Testis (tissue), 3 donors: ENCODE measurements around the gene CTSC. TPM values are rescaled to one million over a fixed set of nuclear protein-coding genes. Genes with fewer than 3 reads are reported as not detected.

Experiments used
- DNase-seq: peaks from one replicate; pipeline ENCODE4 v3.0.0-alpha.2; 2019
- H3K27ac ChIP-seq, 2 donors: fragments of 200-600 bp; sonication (generic); one replicate each; pipeline ENCODE4 v1.5.1; 2019
- H3K27me3 ChIP-seq: fragments of 200-600 bp; sonication (generic); one replicate; pipeline ENCODE4 v1.5.1; 2019
- H3K36me3 ChIP-seq: fragments of 200-600 bp; sonication (generic); one replicate; pipeline ENCODE4 v1.5.1; 2017; ENCODE audit warnings: low read depth; ENCODE audit errors: missing control alignments
- H3K4me1 ChIP-seq: fragments of 200-600 bp; sonication (generic); one replicate; pipeline ENCODE4 v1.5.1; 2019
- H3K4me3 ChIP-seq, 2 donors: fragments of 200-600 bp; sonication (generic); one replicate each; pipeline ENCODE4 v1.5.1; 2017 to 2019
- H3K9me3 ChIP-seq: fragments of 200-600 bp; sonication (generic); one replicate; pipeline ENCODE4 v1.5.1; 2017
- POLR2A ChIP-seq: fragments of 450-650 bp; IDR thresholded peaks from one replicate; pipeline ENCODE4 v1.6.1; 2017; ENCODE audit warnings: antibody characterized with exemption, mild to moderate bottlenecking, moderate library complexity
- WGBS, 2 donors: methylation state at CpG; one replicate each; pipeline ENCODE4 v1.1.5; 2018; 5-methylcytosine and 5-hydroxymethylcytosine counted together
- intact Hi-C: fragments of 100-400 bp; cut with DNase I; formaldehyde crosslinking; loops from one replicate; pipeline ENCODE4 v1.15.1; 2023; ENCODE audit warnings: low total_unique reads
- polyA plus RNA-seq: library from polyadenylated mRNA; stranded (reverse); fragments of 350-450 nt; fragmentation: Illumina TruSeq; extraction: RNeasy Lipid Tissue Mini Kit (QIAGEN cat#74804); gene quantifications from one replicate; pipeline ENCODE4 v1.2.3, GENCODE V29; 2014; ENCODE audit warnings: low read depth, low replicate concordance; ENCODE audit not compliant: insufficient read depth
- total RNA-seq, 2 donors: library from RNA; depleted of rRNA; stranded (reverse); fragments of >200 nt; gene quantifications; one replicate each; pipeline ENCODE4 v1.2.3, GENCODE V29; 2016
- TF ChIP-seq, protein P1 (sequence below), 3 experiments: fragments of 450-650 bp in 2 of 3; fragments of 200-600 bp in 1 of 3; sonication (generic) in 1 of 3; IDR thresholded peaks; one replicate each; pipeline ENCODE4 v1.5.1; 2016 to 2019; ENCODE audit warnings: antibody characterized with exemption in 3 of 3, mild to moderate bottlenecking in 2 of 3, moderate library complexity in 1 of 3

The CTSC gene
- total and polyA plus RNA-seq, 3 donors from 2014 or later = 39.1 to 71.0 (median 65.3) TPM

GRCh38 chr11:88370782-88371181 lies 33.2 kb upstream of the CTSC start:
- Histone ChIP-seq H3K27me3 (no peaks in the 10 kb centered on the region), H3K27ac (no peak overlapping the region), H3K9me3 (no peaks in the 10 kb centered on the region), H3K36me3 (no peaks in the 10 kb centered on the region), H3K4me1 (no peaks in the 10 kb centered on the region), H3K4me3 (no peak overlapping the region)
- intact Hi-C loops = no loop called here
- DNase-seq = no peak
- 66 to 75% methylated on average over 2 of the region's 2 CpGs for WGBS, 2 donors
- TF ChIP-seq, protein P1, sequence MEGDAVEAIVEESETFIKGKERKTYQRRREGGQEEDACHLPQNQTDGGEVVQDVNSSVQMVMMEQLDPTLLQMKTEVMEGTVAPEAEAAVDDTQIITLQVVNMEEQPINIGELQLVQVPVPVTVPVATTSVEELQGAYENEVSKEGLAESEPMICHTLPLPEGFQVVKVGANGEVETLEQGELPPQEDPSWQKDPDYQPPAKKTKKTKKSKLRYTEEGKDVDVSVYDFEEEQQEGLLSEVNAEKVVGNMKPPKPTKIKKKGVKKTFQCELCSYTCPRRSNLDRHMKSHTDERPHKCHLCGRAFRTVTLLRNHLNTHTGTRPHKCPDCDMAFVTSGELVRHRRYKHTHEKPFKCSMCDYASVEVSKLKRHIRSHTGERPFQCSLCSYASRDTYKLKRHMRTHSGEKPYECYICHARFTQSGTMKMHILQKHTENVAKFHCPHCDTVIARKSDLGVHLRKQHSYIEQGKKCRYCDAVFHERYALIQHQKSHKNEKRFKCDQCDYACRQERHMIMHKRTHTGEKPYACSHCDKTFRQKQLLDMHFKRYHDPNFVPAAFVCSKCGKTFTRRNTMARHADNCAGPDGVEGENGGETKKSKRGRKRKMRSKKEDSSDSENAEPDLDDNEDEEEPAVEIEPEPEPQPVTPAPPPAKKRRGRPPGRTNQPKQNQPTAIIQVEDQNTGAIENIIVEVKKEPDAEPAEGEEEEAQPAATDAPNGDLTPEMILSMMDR (IDR thresholded peaks at IDR 0.05) = no peak
- TF ChIP-seq POLR2A = no peak

DNA sequence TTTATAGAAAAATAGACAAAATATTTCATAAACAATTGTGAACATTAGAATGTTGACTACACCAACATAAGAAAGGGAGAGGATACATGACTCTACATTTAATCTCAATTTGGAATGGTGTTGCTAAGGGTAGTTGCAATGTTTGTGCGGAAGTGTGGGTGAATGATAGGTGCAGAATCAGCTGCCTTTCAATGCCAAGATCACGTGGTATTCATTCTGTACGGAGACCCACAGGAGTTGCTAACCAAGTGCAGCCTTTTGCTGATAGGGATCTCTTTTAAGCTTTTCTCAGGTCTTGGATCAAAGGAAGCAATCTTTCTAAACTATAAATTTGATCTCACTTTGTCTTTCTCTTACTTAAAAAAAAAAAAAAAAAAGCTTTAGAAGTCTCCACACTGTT lies 29.8 kb upstream of the CTSC start:
- Histone ChIP-seq H3K4me3 (no peak overlapping the region), H3K27ac (no peak overlapping the region), H3K4me1 (no peaks in the 10 kb centered on the region), H3K27me3 (no peaks in the 10 kb centered on the region), H3K36me3 (no peaks in the 10 kb centered on the region), H3K9me3 (no peaks in the 10 kb centered on the region)
- intact Hi-C loops = no loop called here
- no peak for TF ChIP-seq POLR2A
- DNase-seq = no peak
- WGBS, 2 donors = 83 to 85% methylated on average over 3 of the region's 3 CpGs

- TF ChIP-seq, protein P1 (IDR thresholded peaks at IDR 0.05) = no peak
- no peak for TF ChIP-seq POLR2A
- Histone ChIP-seq H3K4me1 (no peaks in the 10 kb centered on the region), H3K4me3 (no peak overlapping the region), H3K27ac (no peak overlapping the region), H3K27me3 (no peaks in the 10 kb centered on the region), H3K36me3 (no peaks in the 10 kb centered on the region), H3K9me3 (no peaks in the 10 kb centered on the region)
- intact Hi-C loops = no loop called here
- 85 to 91% methylated on average over 2 of the region's 2 CpGs for WGBS, 2 donors
- DNase-seq = no peak
These were observed 26.1 kb upstream of the CTSC start for GRCh38 chr11:88363648-88364065.

DNA sequence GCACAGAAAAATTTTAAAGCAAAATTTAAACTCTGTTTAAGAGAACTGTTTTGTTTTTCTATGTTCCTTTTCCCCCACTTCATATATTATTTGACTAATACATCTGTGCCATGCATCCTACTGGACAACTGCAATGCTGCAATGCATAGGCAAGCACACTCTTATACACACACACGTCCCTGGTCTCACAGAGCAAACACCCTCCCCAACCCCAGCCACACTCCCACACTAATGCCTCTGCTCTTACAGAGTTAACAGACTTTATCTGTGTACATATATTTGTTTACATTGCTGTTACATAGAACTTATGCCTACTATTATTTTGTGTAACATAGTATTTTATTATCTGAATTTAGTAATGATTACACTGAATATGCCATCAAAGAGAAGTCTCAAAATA lies 25.5 kb upstream of the CTSC start:
- Histone ChIP-seq H3K4me3 (no peak overlapping the region), H3K9me3 (no peaks in the 10 kb centered on the region), H3K27ac (no peak overlapping the region), H3K27me3 (no peaks in the 10 kb centered on the region), H3K4me1 (no peaks in the 10 kb centered on the region), H3K36me3 (no peaks in the 10 kb centered on the region)
- intact Hi-C loops = no loop called here
- 52 to 83% methylated on average over 1 of the region's 1 CpG for WGBS, 2 donors
- no peak for TF ChIP-seq POLR2A
- TF ChIP-seq, protein P1 (IDR thresholded peaks at IDR 0.05) = no peak
- no peak for DNase-seq

DNA sequence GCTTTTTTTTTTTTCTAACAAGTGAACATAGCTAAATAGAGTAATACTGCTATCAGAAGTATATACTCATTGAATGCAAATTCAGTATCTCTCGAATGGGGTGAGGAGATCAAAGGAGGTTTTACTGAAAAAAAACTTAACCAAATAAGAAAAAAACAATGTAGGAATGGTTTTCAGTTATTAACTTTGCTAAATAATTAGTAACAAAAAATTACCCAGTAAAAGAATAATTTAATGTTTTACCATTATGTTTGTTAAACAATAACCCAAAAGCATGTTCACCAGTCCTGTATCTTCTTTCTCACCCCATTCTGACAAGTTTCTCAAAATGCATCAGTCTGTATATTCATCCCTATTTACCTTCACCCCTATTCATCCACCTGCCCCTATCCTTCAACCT lies 22.6 kb upstream of the CTSC start:
- 83 to 95% methylated on average over 1 of the region's 1 CpG for WGBS, 2 donors
- H3K9me3 ChIP-seq = no peaks in the 10 kb centered on the region
- no peak overlapping the region for H3K27ac ChIP-seq
- no peaks in the 10 kb centered on the region for H3K27me3 ChIP-seq
- no peak for DNase-seq
- TF ChIP-seq, protein P1 (IDR thresholded peaks at IDR 0.05) = no peak
- TF ChIP-seq POLR2A = no peak
- intact Hi-C loops = no loop called here
- no peak overlapping the region for H3K4me3 ChIP-seq
- H3K4me1 ChIP-seq = peaks cover 6% of the 10 kb centered on the region
- H3K36me3 ChIP-seq = no peaks in the 10 kb centered on the region
